GM21360 (cell line): ENCODE data around the gene LTO1.
"Not testable (repeated sequence)": the region's sequence is repeated elsewhere in the genome, so short reads cannot be mapped to it uniquely, and the experiment has no call there.

Experiments
- ATAC-seq: cut with Tn5 transposase; IDR thresholded peaks from one replicate; pipeline ENCODE4 v1.9.1; 2021; ENCODE audit warnings: mild to moderate bottlenecking, moderate library complexity; ENCODE audit not compliant: unreplicated experiment

Gene LTO1

DNA sequence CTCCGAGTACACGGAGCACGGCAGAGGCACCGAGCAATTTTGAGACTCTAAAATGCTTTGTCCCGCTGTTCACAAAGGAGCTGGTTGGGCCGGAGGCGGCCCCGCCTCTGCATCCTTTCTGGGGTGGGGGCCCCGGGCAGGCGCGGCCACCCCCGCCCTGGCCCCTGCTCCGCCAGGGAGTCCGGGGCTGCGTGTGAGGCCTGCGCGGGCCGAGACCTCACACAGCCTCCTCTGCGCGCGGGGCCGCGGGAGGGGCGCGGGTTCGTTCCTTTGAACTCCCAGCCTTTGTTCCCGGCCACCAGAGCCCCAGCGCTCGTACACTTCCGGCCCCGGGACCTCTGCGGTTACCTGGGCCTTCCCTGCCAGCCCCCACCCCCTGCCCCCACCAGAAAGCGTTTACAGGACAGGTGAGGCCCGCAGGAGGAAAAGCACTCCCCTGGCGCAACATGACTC is 27.1 kb upstream of the LTO1 start:
- ATAC-seq = no peak

DNA sequence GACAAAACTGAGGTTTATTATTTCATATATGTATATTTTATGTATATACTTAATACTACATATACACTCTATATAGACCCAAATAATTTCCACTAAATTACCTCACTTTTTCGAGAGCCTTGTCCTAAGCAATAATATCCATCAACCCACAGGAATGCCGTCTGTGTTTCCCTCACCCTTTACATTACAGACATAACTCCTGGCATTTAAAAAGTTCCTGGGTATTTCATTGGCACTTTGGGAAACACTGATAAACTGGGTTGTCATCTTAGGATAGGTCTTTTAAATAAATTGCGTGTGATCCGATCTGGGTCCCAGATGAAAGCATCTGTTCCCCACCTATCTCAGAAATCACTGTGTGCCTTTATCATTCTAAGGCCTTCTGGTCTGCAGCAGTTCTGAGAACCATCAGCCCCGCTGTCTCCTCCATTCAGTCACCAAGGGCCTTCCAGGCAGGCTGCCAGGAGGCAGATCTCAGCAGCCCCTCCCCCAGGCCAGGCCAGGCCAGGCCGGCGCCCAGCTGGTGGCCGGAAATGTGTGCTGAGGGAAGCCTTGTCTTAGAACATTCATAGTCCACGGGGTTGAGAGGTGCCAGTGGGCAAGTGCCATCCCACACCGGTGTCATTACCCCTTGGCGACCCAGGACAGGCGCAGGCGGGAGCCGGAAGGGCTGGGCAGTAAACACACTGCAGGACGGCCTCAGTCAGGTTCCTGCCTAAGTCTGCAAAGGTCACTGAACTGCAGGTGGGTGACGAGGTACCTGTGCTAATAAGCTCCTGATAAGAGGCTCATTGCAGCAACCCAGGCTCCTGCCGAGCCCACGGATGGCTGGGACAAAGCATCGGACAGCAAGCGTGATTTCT is 25.4 kb upstream of the LTO1 start:
- no peak for ATAC-seq

DNA sequence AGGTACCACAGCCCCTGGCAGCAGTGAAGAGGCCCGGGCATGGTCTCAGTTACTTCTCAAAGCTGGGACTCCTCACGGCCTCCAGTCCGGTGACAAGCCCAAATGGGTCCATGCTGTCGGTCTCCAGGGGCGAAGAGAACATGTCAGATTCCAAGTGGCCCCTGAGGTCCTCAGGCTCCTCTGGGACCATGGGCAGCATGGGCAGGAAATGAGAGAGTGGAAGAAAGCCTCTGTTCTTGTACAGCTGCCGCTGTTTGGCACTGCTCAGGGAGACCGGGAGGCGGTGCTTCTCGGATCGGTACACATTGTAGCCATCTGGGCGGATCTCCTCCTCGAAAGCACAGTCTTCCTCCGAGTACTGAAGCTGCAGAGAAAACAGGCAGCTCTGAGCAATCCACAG is 24.1 kb upstream of the LTO1 start:
- no peak for ATAC-seq

DNA sequence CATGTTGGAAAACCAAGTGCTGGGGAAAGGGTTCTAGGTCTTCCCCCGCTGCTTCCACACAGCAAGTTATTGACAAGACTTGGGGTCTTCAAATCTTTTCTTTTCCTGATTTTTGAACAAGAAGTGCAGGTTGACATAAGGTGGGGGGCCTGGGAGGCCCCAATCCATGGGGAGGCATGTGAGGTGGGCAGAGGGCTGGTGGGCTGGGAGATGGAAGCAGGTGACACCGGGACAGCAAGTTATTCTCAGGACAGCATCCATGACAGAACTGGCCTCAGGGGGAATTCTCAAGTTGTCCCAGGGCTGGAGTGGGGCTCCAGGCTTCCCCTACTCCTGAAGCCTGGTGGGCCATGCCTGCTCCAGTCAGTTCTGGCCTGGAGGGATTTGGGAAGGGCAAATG is 23.2 kb upstream of the LTO1 start:
- no peak for ATAC-seq

DNA sequence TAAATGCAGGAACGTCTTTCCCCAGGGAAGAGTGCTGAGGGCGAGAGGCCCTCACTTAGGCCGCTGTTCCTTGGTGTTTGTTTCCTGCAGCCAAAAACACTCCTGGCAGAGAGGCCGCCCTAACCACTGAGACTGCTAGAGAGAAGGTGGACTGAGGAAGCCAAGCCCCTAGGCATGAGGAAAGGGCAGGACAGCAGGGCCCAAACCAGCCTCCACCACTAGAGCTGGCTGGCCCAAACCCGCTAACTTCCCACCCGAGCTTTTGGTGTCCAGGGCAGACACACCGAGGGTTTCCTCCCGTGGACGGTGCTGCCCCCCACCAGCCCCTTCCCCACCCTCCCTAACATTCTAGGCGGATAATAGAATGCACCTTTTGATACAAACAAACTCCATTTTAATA is 22.7 kb upstream of the LTO1 start:
- ATAC-seq = no peak

DNA sequence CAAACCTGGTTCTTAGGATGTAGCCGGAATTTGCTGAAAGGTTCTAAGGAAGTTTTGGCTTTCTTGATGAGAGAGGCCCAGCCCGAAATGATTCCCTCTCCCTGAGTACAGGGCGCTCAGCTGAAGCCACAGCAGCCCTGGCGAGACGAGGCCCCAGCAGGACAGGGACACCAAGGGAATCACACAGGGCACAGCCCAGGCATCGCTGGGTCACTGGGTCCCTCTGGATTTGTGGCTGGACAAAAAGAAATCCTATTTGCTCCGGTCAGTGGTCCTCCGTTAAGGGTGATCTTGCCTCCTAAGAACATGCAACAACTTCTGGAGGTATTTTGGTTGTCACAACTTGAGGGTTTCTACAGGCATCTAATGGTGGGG is 22.3 kb upstream of the LTO1 start:
- no peak for ATAC-seq

DNA sequence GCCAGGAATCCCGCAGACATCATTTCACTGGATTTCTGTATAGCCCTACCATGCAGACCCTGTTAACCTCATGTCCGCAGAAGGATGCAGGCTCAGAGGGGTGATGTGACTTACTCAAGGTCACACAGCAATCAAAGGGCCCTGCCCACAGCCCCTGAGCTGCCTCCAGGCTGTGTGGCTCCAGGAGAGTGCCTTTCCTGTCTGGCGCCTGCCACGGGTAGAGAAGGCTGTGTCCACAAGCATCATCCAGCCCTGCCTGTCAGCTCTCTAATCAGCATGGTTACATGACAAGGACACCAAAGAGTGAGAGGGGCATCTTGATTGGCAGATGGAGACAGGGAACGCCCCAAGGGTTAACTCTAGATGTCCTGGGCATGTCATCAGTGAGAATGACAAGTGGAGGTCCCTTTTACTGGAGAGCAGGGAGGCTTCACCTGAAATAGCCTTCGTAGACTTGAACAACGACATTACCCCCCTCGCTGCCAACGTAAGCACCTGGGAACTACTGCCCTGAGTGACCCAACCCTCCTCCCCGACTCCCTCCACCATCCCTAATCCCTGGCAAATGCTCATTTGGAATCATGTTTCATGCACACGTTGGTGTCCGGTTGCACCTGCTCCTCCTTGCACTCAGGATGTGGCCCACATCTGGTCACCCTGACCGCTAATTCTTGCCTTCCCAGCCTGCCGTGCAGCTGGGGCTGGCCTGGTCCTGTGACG is 21.8 kb upstream of the LTO1 start:
- ATAC-seq = no peak

DNA sequence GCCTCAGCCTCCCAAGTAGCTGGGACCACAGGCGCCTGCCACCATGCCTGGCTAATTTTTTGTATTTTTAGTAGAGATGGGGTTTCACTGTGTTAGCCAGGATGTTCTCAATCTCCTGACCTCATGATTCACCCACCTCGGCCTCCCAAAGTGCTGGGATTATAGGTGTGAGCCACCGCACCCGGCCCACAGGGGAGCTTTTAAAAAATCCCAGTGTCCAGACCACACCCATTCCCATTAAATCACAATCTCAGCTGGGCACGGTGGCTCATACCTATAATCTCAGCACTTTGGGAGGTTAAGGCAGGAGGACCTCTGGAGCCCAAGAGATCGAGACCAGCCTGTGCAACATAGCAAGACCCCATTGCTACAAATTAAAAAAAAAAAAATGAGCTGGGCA is 20.8 kb upstream of the LTO1 start:
- ATAC-seq = not testable (repeated sequence)

DNA sequence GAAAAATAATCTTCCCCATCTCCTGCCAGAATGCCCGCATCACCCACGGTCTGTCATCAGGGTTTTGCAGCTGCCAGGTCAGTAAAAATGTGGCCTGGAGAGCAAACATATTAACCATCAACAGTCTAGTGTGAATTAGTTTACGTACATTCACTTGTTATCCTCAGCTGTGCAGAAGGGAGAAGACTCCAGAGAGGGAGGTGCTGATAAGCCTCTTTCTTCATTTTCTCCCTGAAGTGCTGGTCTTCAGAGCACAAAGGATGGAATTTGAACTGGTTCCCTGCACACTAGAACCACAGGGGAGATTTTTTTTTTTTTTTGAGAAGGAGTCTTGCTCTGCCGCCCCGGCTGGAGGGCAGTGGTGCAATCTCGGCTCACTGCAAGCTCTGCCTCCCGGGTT is 20.4 kb upstream of the LTO1 start:
- no peak for ATAC-seq

DNA sequence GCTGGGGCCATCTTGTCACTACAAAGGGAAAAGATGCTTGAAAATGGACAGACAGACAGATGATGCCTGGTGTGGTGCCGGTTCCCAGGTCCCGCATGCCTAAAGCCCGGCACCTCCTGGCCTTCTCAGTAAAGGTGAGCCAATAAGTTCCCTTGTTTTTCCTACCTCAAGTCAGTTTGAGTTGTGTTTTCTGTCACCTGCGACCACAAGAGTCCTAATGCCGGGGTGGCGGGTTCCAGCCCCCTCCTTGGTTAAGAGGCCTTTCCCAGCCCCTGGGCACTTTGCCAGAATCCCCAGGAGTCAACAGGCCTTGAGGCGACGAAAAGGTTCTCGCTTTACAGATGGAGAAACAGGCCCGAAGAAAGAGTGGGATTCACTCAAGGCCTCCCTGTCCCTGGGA is 19.6 kb upstream of the LTO1 start:
- no peak for ATAC-seq

DNA sequence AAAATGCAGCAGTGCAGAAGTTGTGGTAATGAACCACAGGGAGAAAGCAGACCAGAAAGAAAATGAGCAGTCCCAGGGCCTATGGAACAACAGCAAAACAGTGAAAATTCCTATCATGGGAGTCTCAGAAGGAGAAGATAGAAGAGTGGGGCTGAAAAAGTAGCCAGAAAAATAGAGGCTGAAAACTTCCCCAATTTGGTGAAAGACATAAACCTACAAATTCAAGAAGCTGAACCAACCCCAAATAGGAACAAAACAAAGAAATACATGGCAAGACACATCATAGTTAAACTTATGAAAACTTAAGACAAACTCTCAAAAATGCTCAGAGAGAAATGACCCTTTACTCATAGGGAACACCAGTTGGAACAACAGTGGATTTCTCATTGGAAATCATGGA is 17.3 kb upstream of the LTO1 start:
- ATAC-seq = no peak

DNA sequence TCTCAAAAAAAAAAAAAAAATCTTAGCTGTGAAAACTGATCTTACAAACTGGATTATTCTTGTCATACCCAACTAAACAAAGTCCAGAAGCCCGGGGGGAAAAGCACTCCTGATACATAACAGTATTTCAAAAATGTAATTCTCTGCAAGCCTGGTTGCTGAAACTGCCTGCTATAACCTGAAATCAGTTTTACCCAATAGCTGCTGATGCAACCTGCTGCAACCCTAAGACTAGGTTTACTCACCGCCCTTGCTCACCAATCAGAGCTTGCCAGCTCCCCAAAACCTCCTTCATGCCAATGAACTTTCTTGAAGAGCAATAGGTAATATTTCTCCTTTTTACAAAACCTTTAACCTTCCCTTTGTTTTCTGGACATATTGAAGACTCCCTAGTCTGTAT is 16.3 kb upstream of the LTO1 start:
- ATAC-seq = no peak

DNA sequence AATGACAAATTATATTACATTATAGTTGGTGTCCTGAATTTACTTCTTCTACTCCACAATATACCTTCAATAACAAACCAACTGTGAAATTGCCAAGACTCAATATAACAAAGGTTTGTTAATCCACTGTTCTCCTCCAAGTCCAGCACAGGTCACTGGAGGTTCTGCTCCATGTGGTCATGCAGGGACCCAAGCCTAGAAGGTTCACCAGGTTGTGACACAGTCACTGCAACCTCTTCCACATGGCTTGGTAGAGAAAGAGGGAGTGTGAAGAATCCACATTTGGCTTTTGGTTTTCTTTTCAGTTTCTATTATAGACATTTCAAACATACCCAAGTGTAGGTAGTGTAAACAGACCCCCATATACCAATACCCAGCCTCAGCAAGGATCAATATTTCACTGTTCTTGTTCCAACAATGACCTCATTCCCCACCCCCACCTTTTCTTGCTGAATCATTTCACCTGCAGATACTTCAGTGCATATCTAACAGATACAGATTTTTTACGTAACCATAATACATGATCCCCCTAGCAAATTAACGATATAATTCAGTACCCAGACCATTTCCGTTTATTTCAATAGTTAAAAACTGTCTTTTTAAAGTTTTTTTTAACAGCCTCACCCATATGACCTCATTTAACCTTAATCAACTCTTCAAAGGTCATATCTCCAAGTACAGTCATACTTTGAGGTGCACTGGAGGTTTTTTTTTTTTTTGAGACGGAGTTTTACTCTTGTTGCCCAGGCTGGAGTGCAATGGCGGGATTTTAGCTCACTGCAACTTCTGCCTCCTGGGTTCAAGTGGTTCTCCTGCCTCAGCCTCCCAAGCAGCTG is 14.5 kb upstream of the LTO1 start:
- ATAC-seq = no peak

DNA sequence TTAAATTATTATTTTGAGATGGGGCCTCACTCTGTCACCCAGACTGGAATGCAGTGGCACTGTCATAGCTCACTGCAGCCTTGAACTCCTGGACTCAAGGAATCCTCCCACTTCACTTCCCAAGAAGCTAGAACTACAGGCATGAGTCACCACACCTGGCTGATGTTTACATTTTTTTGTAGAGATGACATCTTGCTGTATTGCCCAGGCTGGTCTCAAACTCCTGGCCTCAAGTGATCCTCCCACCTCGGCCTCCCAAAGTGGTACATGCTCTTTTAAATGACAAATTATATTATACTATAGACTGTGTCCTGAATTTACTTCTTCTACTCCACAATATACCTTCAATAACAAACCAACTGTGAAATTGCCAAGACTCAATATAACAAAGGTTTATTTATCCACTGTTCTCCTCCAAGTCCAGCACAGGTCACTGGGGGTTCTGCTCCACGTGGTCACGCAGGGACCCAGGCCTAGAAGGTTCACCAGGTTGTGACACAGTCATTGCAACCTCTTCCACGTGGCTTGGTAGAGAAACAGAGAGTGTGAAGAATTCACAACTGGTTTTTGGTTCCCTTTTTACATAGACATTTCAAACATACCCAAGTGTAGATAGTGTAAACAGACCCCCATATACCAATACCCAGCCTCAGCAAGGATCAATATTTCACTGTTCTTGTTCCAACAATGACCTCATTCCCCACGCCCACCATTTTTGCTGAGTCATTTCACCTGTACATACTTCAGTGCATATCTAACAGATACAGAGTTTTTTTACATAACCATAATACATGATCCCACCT is 13.0 kb upstream of the LTO1 start:
- ATAC-seq = not testable (repeated sequence)

DNA sequence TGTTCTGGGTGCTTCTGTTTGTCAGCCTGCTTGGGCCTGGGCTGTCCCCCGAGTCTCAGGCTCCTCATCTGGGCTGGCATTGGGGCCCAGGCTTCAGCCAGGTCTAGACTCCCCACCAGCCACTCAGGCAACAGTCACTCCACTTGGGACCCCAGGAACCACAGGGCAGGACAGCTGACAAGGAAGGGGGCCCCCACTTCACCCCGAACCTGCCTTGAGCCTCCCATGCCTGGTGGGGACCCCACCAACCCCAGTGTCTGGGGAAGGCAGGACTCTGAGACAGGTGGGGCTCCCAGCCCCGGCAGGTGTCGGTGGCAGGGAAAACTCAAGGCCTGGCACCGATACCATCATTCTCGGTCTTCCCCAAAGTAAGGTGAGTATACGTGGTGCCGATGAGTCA is 11.7 kb upstream of the LTO1 start:
- ATAC-seq = no peak

DNA sequence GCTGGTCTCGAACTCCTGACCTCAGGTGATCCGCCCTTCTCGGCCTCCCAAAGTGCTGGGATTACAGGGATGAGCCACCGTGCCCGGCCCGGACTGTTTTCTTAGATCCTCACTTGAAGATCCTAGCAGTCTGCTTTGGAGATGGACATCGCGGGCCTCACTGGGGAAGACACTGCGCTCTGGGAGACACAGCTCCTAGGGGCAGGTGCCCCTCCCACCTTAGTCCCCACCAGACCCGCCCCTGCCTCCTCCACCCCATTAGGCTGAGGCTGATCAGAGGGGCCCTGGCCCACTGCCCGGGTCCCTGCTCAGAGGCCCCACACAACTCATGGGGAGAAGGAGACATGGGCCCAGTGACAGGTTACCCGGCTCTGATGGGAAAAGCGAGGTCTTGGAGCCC is 11.3 kb upstream of the LTO1 start:
- no peak for ATAC-seq

DNA sequence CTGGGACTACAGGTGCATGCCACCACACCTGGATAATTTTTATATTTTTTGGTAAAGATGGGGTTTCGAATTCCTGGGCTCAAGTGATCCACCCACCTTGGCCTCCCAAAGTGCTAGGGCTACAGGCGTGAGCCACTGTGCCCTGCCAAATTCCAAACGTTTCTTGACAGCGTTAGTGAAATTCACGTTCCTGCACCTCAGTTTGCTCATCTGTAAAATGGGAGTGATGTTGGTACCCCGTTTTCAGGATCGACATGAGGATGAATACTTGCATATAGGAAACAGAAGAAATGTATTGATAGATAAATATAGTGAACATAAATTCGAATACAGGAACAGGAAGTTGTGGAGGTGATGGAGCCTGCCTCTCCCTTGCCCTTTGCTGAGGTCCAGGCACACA is 10.2 kb upstream of the LTO1 start:
- no peak for ATAC-seq

DNA sequence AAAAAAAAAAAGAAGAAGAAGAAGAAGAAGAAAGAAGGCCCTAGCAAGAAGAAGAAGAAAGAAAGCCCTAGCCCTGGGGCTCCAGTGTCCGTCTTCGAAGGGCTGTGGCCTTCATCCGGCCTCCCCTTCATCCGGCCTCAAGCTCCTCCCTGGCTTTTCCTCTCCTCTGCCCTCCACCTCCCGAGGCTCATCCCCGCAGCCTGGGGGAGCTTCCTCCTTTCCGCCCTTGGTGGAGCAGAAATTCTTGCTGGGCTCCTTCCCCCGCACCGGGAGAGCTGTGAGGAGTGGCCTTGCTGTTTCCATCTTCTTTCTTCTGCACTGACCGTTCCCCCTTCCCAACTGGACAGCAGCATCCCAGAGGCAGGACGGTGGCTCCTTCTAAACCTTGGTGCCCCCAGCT is 9.5 kb upstream of the LTO1 start:
- ATAC-seq = no peak

DNA sequence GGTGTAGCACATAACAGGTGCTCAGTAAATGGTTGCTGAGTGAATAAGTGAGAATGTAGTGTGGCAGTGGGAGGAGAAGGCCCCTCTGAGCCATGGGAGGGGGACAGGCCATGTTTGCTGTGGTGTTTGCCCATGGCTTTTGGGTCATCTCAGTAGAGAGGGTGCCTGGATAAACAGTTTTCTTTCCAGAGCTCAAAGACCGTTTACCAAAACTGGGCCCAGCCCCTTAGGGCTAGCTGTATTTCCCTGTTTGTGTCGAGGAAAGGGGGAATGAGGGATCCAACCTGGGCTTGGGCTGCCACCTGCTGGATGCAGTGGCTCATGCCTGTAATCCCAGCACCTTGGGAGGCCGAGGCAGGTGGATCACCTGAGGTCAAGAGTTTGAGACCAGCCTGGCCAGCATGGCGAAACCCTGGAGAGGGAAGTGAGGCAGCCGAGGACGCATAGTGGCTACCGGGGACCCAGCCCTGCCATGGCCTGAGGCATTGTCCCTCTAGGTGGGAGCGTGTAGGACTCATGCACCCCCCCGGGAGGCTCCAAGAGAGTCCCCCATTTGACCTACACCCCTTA is 8.7 kb upstream of the LTO1 start:
- no peak for ATAC-seq

DNA sequence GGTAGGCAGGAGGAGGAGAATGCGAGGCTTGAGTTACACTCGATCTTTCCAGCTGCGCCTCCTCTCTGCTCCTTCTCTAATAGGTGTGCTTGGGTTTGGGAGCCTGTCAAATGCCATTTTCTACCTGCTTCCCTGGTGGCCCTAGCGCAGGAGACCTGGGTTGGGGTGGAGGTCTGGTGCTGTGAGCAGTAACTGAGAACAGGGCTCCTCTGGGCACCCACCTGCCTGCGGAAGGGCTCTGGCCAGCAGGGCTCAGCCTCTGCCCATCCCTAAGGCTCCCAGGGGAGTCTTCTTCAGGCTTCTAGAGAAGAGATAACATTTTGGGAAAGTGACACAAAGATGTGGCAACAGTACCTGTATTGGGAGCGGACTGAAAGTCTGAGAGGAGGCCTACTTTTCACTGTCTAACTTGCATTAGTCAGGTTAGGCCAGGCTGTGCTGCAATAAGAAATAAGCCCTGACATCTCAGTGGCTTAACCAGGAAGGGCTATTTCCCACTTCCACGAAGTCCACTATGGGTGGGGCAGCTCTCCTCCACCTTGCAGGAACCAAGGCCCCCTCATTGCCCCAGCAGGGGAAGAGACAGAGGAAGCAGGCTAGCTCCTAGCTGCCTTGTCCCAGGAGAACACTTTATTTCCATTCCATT is 7.7 kb upstream of the LTO1 start:
- ATAC-seq = no peak
